GM23338 (cell line): ENCODE measurements around the gene WDR27. TPM values are rescaled to one million over a fixed set of nuclear protein-coding genes. Genes with fewer than 3 reads are reported as not detected.
A peak's percentile ranks its signal among the peaks of the same experiment; 100 is the strongest.

Experiments
- ATAC-seq: fragments of 200-7000 bp; cut with Tn5 transposase; 3 replicates; pipeline ENCODE4 v1.9.1; 2020
- DNase-seq: peaks from one replicate; pipeline ENCODE4 v3.0.0-alpha.2; 2015; ENCODE audit warnings: low spot score
- H2AFZ ChIP-seq: fragments of 200-600 bp; sonication (generic); 2 replicates; pipeline ENCODE4 v1.8.0; 2016; ENCODE audit warnings: antibody characterized with exemption, mild to moderate bottlenecking, moderate library complexity
- H3F3A ChIP-seq: fragments of 200-600 bp; sonication (generic); replicated peaks from 2 replicates; pipeline ENCODE4 v1.8.0; 2017; ENCODE audit warnings: antibody characterized with exemption, mixed run types, low read depth
- H3K27ac ChIP-seq: fragments of 200-600 bp; sonication (generic); 2 replicates; pipeline ENCODE4 v1.6.1; 2016; ENCODE audit warnings: low read depth
- H3K27me3 ChIP-seq: fragments of 200-600 bp; sonication (generic); 2 replicates; pipeline ENCODE4 v1.8.0; 2016; ENCODE audit warnings: mild to moderate bottlenecking, mixed run types, moderate library complexity; ENCODE audit not compliant: insufficient read depth
- H3K36me3 ChIP-seq: fragments of 200-600 bp; sonication (generic); 2 replicates; pipeline ENCODE4 v1.8.0; 2016; ENCODE audit warnings: mild to moderate bottlenecking; ENCODE audit not compliant: insufficient read depth
- H3K4me1 ChIP-seq: fragments of 200-600 bp; sonication (generic); 2 replicates; pipeline ENCODE4 v1.8.0; 2016; ENCODE audit warnings: mild to moderate bottlenecking, moderate library complexity; ENCODE audit not compliant: insufficient read depth
- H3K4me2 ChIP-seq: fragments of 200-600 bp; sonication (generic); 2 replicates; pipeline ENCODE4 v1.7.1; 2017; ENCODE audit warnings: mixed run types
- H3K4me3 ChIP-seq: fragments of 200-600 bp; sonication (generic); 2 replicates; pipeline ENCODE4 v1.6.1; 2016; ENCODE audit warnings: mixed run types
- H3K79me2 ChIP-seq: fragments of 200-600 bp; sonication (generic); replicated peaks from 2 replicates; pipeline ENCODE4 v1.8.0; 2017; ENCODE audit warnings: mild to moderate bottlenecking; ENCODE audit not compliant: insufficient read depth
- H3K9me2 ChIP-seq: fragments of 200-600 bp; sonication (generic); 2 replicates; pipeline ENCODE4 v1.8.0; 2017; ENCODE audit not compliant: insufficient read depth
- H4K20me1 ChIP-seq: fragments of 200-600 bp; sonication (generic); replicated peaks from 2 replicates; pipeline ENCODE4 v1.8.0; 2017; ENCODE audit warnings: mild to moderate bottlenecking; ENCODE audit not compliant: insufficient read depth
- H3K27ac Mint-ChIP-seq: 2 replicates; pipeline ENCODE4 v1.8.0; 2020; ENCODE audit warnings: inconsistent platforms, mild to moderate bottlenecking, moderate library complexity, mixed read lengths
- H3K27me3 Mint-ChIP-seq: 3 replicates; pipeline ENCODE4 v1.8.0; 2022; ENCODE audit warnings: low read depth, mild to moderate bottlenecking, moderate library complexity, mixed read lengths, inconsistent platforms; ENCODE audit not compliant: insufficient read depth, poor library complexity
- H3K36me3 Mint-ChIP-seq: 3 replicates; pipeline ENCODE4 v1.8.0; 2021; ENCODE audit warnings: low read depth, mild to moderate bottlenecking, inconsistent platforms, moderate library complexity, mixed read lengths
- H3K4me1 Mint-ChIP-seq: 3 replicates; pipeline ENCODE4 v1.8.0; 2020; ENCODE audit warnings: mild to moderate bottlenecking, inconsistent platforms, mixed read lengths
- H3K4me3 Mint-ChIP-seq: 3 replicates; pipeline ENCODE4 v1.8.0; 2021; ENCODE audit warnings: moderate library complexity, mild to moderate bottlenecking, inconsistent platforms, mixed read lengths
- H3K9me3 Mint-ChIP-seq: 3 replicates; pipeline ENCODE4 v1.8.0; 2020; ENCODE audit warnings: moderate library complexity, mild to moderate bottlenecking, inconsistent platforms, mixed read lengths
- CREB1 ChIP-seq: fragments of 250-450 bp; sonication (Bioruptor Pico); IDR thresholded peaks from 2 replicates; pipeline ENCODE4 v1.5.0; 2020; ENCODE audit warnings: low read depth, mild to moderate bottlenecking, moderate library complexity
- CTCF ChIP-seq, 2 experiments: fragments of 200-600 bp in 1 of 2; sonication (generic) in 1 of 2; conservative IDR thresholded peaks; 2 replicates each; pipeline versions ENCODE4 v1.5.1 to v1.6.1; 2016 to 2017; ENCODE audit warnings: antibody characterized with exemption in 2 of 2, low read depth in 2 of 2, mild to moderate bottlenecking in 2 of 2, moderate library complexity in 1 of 2
- ETS1 ChIP-seq: IDR thresholded peaks from 2 replicates; pipeline ENCODE4 v1.6.1; 2016; ENCODE audit warnings: antibody characterized with exemption
- EZH2 ChIP-seq: fragments of 200-600 bp; sonication (generic); IDR thresholded peaks from one replicate; pipeline ENCODE4 v1.8.0; 2017; ENCODE audit warnings: antibody characterized with exemption, mild to moderate bottlenecking, low read depth; ENCODE audit not compliant: unreplicated experiment
- EZH2phosphoT487 ChIP-seq: fragments of 200-600 bp; sonication (generic); IDR thresholded peaks from one replicate; pipeline ENCODE4 v1.8.1; 2018; ENCODE audit warnings: antibody characterized with exemption; ENCODE audit not compliant: unreplicated experiment
- JUNB ChIP-seq: IDR thresholded peaks from one replicate; pipeline ENCODE4 v1.6.1; 2016; ENCODE audit warnings: antibody characterized with exemption; ENCODE audit not compliant: unreplicated experiment
- NANOG ChIP-seq: IDR thresholded peaks from 2 replicates; pipeline ENCODE4 v1.6.1; 2016; ENCODE audit warnings: antibody characterized with exemption, borderline replicate concordance
- POLR2AphosphoS5 ChIP-seq: IDR thresholded peaks from 2 replicates; pipeline ENCODE4 v1.6.1; 2016; ENCODE audit warnings: antibody characterized with exemption, low read depth
- STAT1 ChIP-seq: IDR thresholded peaks from one replicate; pipeline ENCODE4 v1.6.1; 2016; ENCODE audit warnings: antibody characterized with exemption; ENCODE audit not compliant: unreplicated experiment
- ZNF114 ChIP-seq: fragments of 250-450 bp; sonication (Bioruptor Pico); IDR thresholded peaks from 2 replicates; pipeline ENCODE4 v1.5.0; 2020; ENCODE audit warnings: mild to moderate bottlenecking, moderate library complexity
- ZNF331 ChIP-seq: fragments of 250-450 bp; sonication (Bioruptor Pico); IDR thresholded peaks from 2 replicates; pipeline ENCODE4 v1.5.0; 2020; ENCODE audit warnings: low read depth, mild to moderate bottlenecking, moderate library complexity
- ZNF462 ChIP-seq: fragments of 250-450 bp; sonication (Bioruptor Pico); IDR thresholded peaks from 2 replicates; pipeline ENCODE4 v1.5.0; 2020; ENCODE audit warnings: mild to moderate bottlenecking, moderate library complexity
- polyA plus RNA-seq: library from polyadenylated mRNA; unstranded; fragments of >200 nt; fragmentation: Nextera tagmentation; extraction: Ambion mirVana; gene quantifications from 2 replicates; pipeline ENCODE4 v1.2.1, GENCODE V29; 2016
- total RNA-seq: library from RNA; depleted of rRNA; stranded (reverse); fragments of >200 nt; shearing (Covaris generic); gene quantifications from 2 replicates; pipeline ENCODE4 v1.2.3, GENCODE V29; 2014
- TF ChIP-seq, protein P1 (sequence below): IDR thresholded peaks from one replicate; pipeline ENCODE4 v1.6.1; 2018; ENCODE audit warnings: antibody characterized with exemption; ENCODE audit not compliant: unreplicated experiment

WDR27 gene
- total and polyA plus RNA-seq, 2 experiments from 2014 or later: 55.3 to 80.4 TPM

GRCh38 chr6:169452117-169452868 is 249.5 kb downstream of the WDR27 start:
- H3K36me3 Mint-ChIP-seq: peaks cover 5% of the 10 kb centered on the region; the same call in 2 of the 3 replicates
- no peak overlapping the region for H3K4me3 Mint-ChIP-seq
- Histone ChIP-seq H3F3A (no peaks in the 10 kb centered on the region), H3K4me2 (no peak overlapping the region), H3K4me3 (no peak overlapping the region), H3K9me2 (no peaks in the 10 kb centered on the region), H2AFZ (no peak overlapping the region), H4K20me1 (no peaks in the 10 kb centered on the region), H3K27ac (no peak overlapping the region), H3K79me2 (no peaks in the 10 kb centered on the region), H3K27me3 (no peaks in the 10 kb centered on the region), H3K36me3 (no peaks in the 10 kb centered on the region), H3K4me1 (no peaks in the 10 kb centered on the region)
- no peaks in the 10 kb centered on the region for H3K9me3 Mint-ChIP-seq
- DNase-seq (no peak), ATAC-seq (peak; percentile 33; the same call in 1 of the 3 replicates)
- no peaks in the 10 kb centered on the region for H3K4me1 Mint-ChIP-seq
- H3K27ac Mint-ChIP-seq: no peak overlapping the region
- no peaks in the 10 kb centered on the region for H3K27me3 Mint-ChIP-seq
- TF ChIP-seq ZNF114 (CRISPR knock-in tag) (no peak), POLR2AphosphoS5 (no peak), CTCF (conservative IDR thresholded peaks at IDR 0.05; ENCODE audit: low read depth in 2 of 2) (no peak), ETS1 (no peak), NANOG (no peak), STAT1 (no peak), EZH2 (no peak), CREB1 (CRISPR knock-in tag) (no peak), ZNF462 (CRISPR knock-in tag) (no peak), ZNF331 (no peak), JUNB (no peak), EZH2phosphoT487 (no peak)
- TF ChIP-seq, protein P1, sequence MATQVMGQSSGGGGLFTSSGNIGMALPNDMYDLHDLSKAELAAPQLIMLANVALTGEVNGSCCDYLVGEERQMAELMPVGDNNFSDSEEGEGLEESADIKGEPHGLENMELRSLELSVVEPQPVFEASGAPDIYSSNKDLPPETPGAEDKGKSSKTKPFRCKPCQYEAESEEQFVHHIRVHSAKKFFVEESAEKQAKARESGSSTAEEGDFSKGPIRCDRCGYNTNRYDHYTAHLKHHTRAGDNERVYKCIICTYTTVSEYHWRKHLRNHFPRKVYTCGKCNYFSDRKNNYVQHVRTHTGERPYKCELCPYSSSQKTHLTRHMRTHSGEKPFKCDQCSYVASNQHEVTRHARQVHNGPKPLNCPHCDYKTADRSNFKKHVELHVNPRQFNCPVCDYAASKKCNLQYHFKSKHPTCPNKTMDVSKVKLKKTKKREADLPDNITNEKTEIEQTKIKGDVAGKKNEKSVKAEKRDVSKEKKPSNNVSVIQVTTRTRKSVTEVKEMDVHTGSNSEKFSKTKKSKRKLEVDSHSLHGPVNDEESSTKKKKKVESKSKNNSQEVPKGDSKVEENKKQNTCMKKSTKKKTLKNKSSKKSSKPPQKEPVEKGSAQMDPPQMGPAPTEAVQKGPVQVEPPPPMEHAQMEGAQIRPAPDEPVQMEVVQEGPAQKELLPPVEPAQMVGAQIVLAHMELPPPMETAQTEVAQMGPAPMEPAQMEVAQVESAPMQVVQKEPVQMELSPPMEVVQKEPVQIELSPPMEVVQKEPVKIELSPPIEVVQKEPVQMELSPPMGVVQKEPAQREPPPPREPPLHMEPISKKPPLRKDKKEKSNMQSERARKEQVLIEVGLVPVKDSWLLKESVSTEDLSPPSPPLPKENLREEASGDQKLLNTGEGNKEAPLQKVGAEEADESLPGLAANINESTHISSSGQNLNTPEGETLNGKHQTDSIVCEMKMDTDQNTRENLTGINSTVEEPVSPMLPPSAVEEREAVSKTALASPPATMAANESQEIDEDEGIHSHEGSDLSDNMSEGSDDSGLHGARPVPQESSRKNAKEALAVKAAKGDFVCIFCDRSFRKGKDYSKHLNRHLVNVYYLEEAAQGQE: no peak
